ENCODE results near the gene REPIN1. TPM values are rescaled to one million over a fixed set of nuclear protein-coding genes. Genes with fewer than 3 reads are reported as not detected.
A peak's percentile ranks its signal among the peaks of the same experiment; 100 is the strongest.

The REPIN1 gene
- total and polyA plus RNA-seq, 9 of the 15 experiments (the other 6 are each of a cell fraction or from before 2014, with no cell fraction given), result 8.1 to 283 (median 94.3) TPM

GRCh38 chr7:150404805-150405583 lies 36.4 kb downstream of the REPIN1 start (continued):
- TF ChIP-seq CHD7 (IDR thresholded peaks at IDR 0.05; ENCODE audit: low read depth, low read length) (peak; percentile 99), SIX5 (IDR thresholded peaks at IDR 0.05; ENCODE audit: borderline replicate concordance in 1 of 2, insufficient read depth in 1 of 2, low read depth in 1 of 2, low read length in 2 of 2) (no peak), AFF1 (IDR thresholded peaks at IDR 0.05; ENCODE audit: low read depth in 1 of 2, partially characterized antibody in 2 of 2) (peak in 1 of 2 experiments; percentile 92), ZNF780A (CRISPR knock-in tag; IDR thresholded peaks at IDR 0.05) (no peak), SMC3 (conservative IDR thresholded peaks at IDR 0.05; ENCODE audit: insufficient read depth, low read depth, low read length) (peak; percentile 45; the same call in 1 of the 2 replicates), XRCC4 (IDR thresholded peaks at IDR 0.05; ENCODE audit: extremely low read depth, insufficient read depth, insufficient read length) (no peak), NR1H2 (CRISPR knock-in tag; IDR thresholded peaks at IDR 0.05) (peak; percentile 99), NR4A1 (CRISPR knock-in tag; IDR thresholded peaks at IDR 0.05) (no peak; the same call in 1 of the 2 replicates), NR4A1 (tag; IDR thresholded peaks at IDR 0.05) (peak; percentile 85; the same call in 1 of the 2 replicates), BCL6 (CRISPR knock-in tag; IDR thresholded peaks at IDR 0.05) (no peak), TGIF2 (CRISPR knock-in tag; IDR thresholded peaks at IDR 0.05) (peak; percentile 20; the same call in 1 of the 2 replicates)

Measured in K562 (cell line).